ENCODE results near the gene CNTNAP4. TPM values are rescaled to one million over a fixed set of nuclear protein-coding genes. Genes with fewer than 3 reads are reported as not detected.

Gene CNTNAP4
- total and polyA plus RNA-seq, 2 of the 13 experiments (the other 11 are each of a cell fraction or from before 2014, with no cell fraction given), result not detected

DNA sequence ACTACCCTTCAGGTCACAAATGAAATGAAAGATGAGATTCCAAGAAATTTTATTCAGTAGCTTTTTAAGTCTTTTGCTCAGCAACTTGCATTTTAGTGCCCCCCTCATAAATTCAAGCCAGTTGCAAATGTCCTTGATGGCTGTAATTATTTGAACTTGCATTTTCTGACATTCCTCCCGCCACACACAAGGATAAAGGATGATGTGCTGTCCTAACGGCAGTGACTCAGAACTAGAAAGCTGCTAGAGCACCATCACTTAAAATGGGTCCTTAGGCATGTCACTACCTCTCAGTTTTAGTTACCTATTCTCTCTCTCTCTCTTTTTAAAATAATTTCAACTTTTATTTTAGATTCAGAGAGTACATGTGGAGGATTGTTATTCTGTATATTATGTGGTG lies 306.7 kb downstream of the CNTNAP4 start:
- no peak overlapping the region for H3K4me2 ChIP-seq (ENCODE audit: low read depth, low read length)
- POLR2A ChIA-PET, result no interaction called here
- H3K9ac ChIP-seq (ENCODE audit: insufficient read depth, low read depth, low read length), result no peak overlapping the region
- H3K9me3 ChIP-seq (ENCODE audit: low read length), result no peaks in the 10 kb centered on the region
- H3K27me3 ChIP-seq (ENCODE audit: control insufficient read depth in 1 of 2, insufficient read depth in 2 of 2, low read length in 2 of 2), result no peaks in the 10 kb centered on the region
- H2AFZ ChIP-seq (ENCODE audit: low read length), result no peak overlapping the region
- H3K36me3 ChIP-seq (replicated peaks in 1 of 2; ENCODE audit: control insufficient read depth in 1 of 2, insufficient read depth in 2 of 2, low read length in 2 of 2), result no peaks in the 10 kb centered on the region
- no peak overlapping the region for H3K4me3 ChIP-seq (replicated peaks in 1 of 3; ENCODE audit: insufficient read depth in 1 of 3, low read depth in 2 of 3, low read length in 3 of 3)
- H3K4me1 ChIP-seq (ENCODE audit: insufficient read depth, low read length), result no peaks in the 10 kb centered on the region
- 0% methylated on average over 2 of the region's 2 CpGs for WGBS (ENCODE audit: low lambda C conversion rate)
- in situ Hi-C loops (cut with HindIII; ENCODE audit: extremely low pct_ligation_motif_present, low pct_unique_long_range_greater_than_20kb), result no loop called here
- H3K79me2 ChIP-seq (ENCODE audit: insufficient read depth, low read length), result no peaks in the 10 kb centered on the region
- H3K27ac ChIP-seq (ENCODE audit: extremely low read length, insufficient read depth, low read length), result no peak overlapping the region
- CTCF ChIA-PET (ENCODE audit: low intra/inter-chr PET ratio, low total read pairs), result no interaction called here
- intact Hi-C loops (cut with micrococcal nuclease; ENCODE audit: unreplicated experiment), result no loop called here
- no peak for DNase-seq (ENCODE audit: low spot score)
- no TSS peak for BruUV-seq (replicated peaks)
- FAIRE-seq, result no peak
- no peak for ATAC-seq
- TF ChIP-seq, protein P1, sequence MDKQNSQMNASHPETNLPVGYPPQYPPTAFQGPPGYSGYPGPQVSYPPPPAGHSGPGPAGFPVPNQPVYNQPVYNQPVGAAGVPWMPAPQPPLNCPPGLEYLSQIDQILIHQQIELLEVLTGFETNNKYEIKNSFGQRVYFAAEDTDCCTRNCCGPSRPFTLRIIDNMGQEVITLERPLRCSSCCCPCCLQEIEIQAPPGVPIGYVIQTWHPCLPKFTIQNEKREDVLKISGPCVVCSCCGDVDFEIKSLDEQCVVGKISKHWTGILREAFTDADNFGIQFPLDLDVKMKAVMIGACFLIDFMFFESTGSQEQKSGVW (CRISPR knock-in tag; IDR thresholded peaks at IDR 0.05; ENCODE audit: borderline replicate concordance), result no peak
- no peak for TF ChIP-seq RELA (CRISPR knock-in tag; IDR thresholded peaks at IDR 0.05)
- TF ChIP-seq CC2D1A (CRISPR knock-in tag; IDR thresholded peaks at IDR 0.05), result no peak
- no peak for TF ChIP-seq PAX8 (CRISPR knock-in tag; IDR thresholded peaks at IDR 0.05; ENCODE audit: borderline replicate concordance)
- no peaks in the 10 kb centered on the region for H4K20me1 ChIP-seq (ENCODE audit: insufficient read depth, low read length)

DNA sequence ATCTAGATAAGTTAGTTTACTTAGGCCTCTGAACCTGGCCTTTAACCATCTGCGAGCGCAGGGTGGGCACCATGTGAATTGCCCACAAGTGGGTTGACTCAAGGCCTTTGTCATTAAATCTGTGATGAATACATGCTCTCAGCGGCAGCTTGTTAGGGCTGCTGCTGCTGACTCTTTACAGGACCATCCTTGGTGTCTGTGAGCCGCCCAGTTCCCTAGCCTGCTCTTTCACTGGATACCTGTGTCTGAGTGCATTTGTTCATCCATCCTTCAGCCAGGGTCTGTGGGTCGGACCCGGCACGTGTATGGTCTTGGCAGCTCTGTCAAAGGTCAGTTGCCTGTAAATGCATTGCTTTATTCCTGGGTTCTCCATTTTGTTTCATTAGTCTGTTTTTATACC lies 321.3 kb downstream of the CNTNAP4 start:
- Histone ChIP-seq H3K9me3 (ENCODE audit: low read length) (no peaks in the 10 kb centered on the region), H3K4me3 (replicated peaks in 1 of 3; ENCODE audit: insufficient read depth in 1 of 3, low read depth in 2 of 3, low read length in 3 of 3) (no peak overlapping the region), H3K9ac (ENCODE audit: insufficient read depth, low read depth, low read length) (no peak overlapping the region), H4K20me1 (ENCODE audit: insufficient read depth, low read length) (no peaks in the 10 kb centered on the region), H3K4me2 (ENCODE audit: low read depth, low read length) (no peak overlapping the region), H3K36me3 (replicated peaks in 1 of 2; ENCODE audit: control insufficient read depth in 1 of 2, insufficient read depth in 2 of 2, low read length in 2 of 2) (no peaks in the 10 kb centered on the region), H3K4me1 (ENCODE audit: insufficient read depth, low read length) (no peaks in the 10 kb centered on the region), H2AFZ (ENCODE audit: low read length) (no peak overlapping the region), H3K79me2 (ENCODE audit: insufficient read depth, low read length) (no peaks in the 10 kb centered on the region), H3K27me3 (ENCODE audit: control insufficient read depth in 1 of 2, insufficient read depth in 2 of 2, low read length in 2 of 2) (no peaks in the 10 kb centered on the region), H3K27ac (ENCODE audit: extremely low read length, insufficient read depth, low read length) (no peak overlapping the region)
- POLR2A ChIA-PET, result no interaction called here
- no peak for ATAC-seq
- DNase-seq (ENCODE audit: low spot score), result no peak
- no peak for FAIRE-seq
- intact Hi-C loops (cut with micrococcal nuclease; ENCODE audit: unreplicated experiment), result no loop called here
- CTCF ChIA-PET (ENCODE audit: low intra/inter-chr PET ratio, low total read pairs), result no interaction called here
- BruUV-seq (replicated peaks), result no TSS peak
- in situ Hi-C loops (cut with HindIII; ENCODE audit: extremely low pct_ligation_motif_present, low pct_unique_long_range_greater_than_20kb), result no loop called here
- TF ChIP-seq PRPF4 (IDR thresholded peaks at IDR 0.05; ENCODE audit: low read depth, low read length, poor library complexity, severe bottlenecking) (no peak), ZNF562 (CRISPR knock-in tag; IDR thresholded peaks at IDR 0.05; ENCODE audit: borderline replicate concordance) (no peak), HDAC6 (IDR thresholded peaks at IDR 0.05; ENCODE audit: low read depth, low read length) (no peak), DNMT1 (CRISPR knock-in tag; IDR thresholded peaks at IDR 0.05) (no peak), ZNF672 (CRISPR knock-in tag; IDR thresholded peaks at IDR 0.05) (no peak), ZSCAN31 (CRISPR knock-in tag; IDR thresholded peaks at IDR 0.05; ENCODE audit: low read depth) (no peak), GTF2F1 (IDR thresholded peaks at IDR 0.05; ENCODE audit: low read length) (no peak), FOXO1 (CRISPR knock-in tag; IDR thresholded peaks at IDR 0.05) (no peak), ZNF772 (CRISPR knock-in tag; IDR thresholded peaks at IDR 0.05) (no peak), ZNF343 (CRISPR knock-in tag; IDR thresholded peaks at IDR 0.05) (no peak), ZNF333 (CRISPR knock-in tag; IDR thresholded peaks at IDR 0.05; ENCODE audit: borderline replicate concordance) (no peak)
- TF ChIP-seq, protein P2, sequence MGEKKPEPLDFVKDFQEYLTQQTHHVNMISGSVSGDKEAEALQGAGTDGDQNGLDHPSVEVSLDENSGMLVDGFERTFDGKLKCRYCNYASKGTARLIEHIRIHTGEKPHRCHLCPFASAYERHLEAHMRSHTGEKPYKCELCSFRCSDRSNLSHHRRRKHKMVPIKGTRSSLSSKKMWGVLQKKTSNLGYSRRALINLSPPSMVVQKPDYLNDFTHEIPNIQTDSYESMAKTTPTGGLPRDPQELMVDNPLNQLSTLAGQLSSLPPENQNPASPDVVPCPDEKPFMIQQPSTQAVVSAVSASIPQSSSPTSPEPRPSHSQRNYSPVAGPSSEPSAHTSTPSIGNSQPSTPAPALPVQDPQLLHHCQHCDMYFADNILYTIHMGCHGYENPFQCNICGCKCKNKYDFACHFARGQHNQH (CRISPR knock-in tag; IDR thresholded peaks at IDR 0.05), result no peak
- TF ChIP-seq, protein P3, sequence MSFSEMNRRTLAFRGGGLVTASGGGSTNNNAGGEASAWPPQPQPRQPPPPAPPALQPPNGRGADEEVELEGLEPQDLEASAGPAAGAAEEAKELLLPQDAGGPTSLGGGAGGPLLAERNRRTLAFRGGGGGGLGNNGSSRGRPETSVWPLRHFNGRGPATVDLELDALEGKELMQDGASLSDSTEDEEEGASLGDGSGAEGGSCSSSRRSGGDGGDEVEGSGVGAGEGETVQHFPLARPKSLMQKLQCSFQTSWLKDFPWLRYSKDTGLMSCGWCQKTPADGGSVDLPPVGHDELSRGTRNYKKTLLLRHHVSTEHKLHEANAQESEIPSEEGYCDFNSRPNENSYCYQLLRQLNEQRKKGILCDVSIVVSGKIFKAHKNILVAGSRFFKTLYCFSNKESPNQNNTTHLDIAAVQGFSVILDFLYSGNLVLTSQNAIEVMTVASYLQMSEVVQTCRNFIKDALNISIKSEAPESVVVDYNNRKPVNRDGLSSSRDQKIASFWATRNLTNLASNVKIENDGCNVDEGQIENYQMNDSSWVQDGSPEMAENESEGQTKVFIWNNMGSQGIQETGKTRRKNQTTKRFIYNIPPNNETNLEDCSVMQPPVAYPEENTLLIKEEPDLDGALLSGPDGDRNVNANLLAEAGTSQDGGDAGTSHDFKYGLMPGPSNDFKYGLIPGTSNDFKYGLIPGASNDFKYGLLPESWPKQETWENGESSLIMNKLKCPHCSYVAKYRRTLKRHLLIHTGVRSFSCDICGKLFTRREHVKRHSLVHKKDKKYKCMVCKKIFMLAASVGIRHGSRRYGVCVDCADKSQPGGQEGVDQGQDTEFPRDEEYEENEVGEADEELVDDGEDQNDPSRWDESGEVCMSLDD (CRISPR knock-in tag; IDR thresholded peaks at IDR 0.05; ENCODE audit: borderline replicate concordance), result no peak
- WGBS (ENCODE audit: low lambda C conversion rate), result 36% methylated on average over 7 of the region's 7 CpGs

All from HepG2 (cell line).